ENCODE measurements around the gene FBXL17.
A peak's percentile ranks its signal among the peaks of the same experiment; 100 is the strongest.
"Not testable (repeated sequence)": the region's sequence is repeated elsewhere in the genome, so short reads cannot be mapped to it uniquely, and the experiment has no call there.

The FBXL17 gene

DNA sequence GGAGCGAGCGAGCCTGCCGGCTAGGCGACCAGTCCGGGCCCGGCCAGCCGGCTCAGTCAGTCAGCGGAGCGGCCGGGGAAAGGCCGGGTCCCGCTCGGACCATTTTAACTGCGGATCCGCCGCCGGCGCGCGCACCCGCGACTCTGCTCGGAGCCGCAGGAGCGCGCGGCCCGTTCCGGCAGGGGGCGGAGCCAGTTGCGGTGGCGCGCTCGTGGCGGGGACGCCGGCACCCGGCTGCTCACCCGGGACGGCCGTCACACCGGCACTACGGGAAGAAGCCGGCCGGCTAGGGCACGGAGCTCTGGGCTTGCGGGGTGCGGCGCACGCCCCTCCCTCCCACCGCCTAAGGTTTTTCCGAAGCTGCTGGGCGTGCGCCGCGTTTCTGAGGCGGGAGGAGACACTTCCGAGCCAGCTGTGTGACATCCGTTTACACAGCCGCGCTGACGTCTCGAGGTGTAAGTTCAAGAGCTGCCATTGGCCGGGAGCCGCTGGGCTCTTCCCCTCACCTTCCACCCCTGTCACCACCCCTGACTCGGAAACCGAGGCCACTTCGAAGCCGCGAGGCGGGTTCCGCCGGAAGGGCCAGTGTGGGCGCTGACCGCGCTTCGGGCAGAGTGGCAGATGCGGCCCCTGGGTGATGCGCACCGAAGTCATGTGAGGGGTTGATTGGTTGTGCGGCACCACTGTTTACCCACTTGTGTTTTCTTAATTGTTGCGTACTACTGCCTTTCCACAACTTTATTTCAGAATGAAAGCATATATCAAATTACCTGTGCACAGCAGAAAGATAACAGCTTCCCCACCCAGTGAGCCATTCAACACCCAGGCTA is at the start of gene FBXL17:
TSS of gene FBXL17 (minus strand) at position 145 of the 830 bp plus-strand sequence.
- DNase-seq: peak; percentile 77 to 89

DNA sequence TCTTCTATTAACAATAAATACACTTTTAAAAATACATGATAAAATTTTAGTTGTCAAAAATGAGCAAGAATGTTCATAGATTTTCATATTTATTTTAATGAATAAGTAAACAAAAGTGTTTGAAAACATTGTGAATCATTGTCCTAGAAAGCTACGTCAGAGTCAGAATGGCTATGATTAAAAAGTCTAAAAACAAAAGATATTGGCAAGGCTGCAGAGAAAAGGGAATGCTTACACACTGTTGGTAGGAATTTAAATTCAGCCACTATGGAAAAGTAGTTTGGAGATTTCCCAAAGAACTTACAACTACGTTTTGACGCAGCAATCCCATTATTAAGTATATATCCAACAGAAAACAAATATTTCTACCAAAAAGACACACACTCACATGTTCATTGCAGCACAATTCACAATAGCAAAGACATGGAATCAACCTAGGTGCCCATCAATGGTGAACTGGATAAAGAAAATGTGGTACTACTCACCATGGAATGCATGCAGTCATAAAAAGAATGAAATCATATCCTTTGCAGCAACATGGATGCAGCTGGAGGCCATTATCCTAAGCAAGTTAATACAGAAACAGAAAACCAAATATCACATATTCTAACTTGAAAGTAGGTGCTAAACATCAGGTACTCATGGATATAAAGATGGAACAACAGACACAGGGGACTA is 49.2 kb upstream of the FBXL17 start:
- no peak for DNase-seq

DNA sequence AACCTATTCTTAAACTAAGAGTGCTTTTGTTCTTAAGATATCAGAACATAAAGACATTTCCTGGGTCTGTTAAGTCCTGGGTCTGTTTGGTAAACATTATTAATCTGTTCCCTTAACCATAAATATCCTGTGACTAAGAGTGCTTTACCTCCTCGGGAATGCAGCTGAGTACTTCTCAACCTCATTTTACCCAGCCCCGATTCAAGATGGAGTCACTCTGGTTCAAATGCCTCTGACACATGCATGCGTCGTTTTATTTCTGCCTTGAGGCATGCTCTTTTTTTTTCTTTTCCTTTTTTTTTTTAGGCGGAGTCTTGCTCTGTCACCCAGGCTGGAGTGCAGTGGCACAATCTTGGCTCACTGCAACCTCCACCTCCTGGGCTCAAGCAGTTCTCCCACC is 39.8 kb upstream of the FBXL17 start:
- DNase-seq: no peak

DNA sequence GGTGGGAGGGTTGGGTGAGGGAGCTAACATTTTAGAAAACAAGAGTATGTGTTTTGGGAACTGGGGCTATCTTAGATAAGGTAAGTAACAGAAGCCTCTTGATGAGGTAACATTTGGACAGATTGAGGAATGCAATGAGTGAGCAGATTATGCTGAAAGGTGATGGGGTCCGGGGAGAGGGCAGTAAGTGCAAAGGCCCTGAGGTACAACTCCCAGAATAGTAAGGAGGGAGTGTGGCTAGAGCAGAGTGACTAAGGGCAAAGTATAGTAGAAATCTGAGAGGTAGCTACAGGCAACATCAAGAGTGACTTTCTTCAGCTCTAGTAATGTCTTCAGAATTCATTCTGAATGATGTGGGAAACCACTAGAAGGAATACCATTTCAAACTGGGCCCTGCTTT is 38.9 kb upstream of the FBXL17 start:
- no peak for DNase-seq

DNA sequence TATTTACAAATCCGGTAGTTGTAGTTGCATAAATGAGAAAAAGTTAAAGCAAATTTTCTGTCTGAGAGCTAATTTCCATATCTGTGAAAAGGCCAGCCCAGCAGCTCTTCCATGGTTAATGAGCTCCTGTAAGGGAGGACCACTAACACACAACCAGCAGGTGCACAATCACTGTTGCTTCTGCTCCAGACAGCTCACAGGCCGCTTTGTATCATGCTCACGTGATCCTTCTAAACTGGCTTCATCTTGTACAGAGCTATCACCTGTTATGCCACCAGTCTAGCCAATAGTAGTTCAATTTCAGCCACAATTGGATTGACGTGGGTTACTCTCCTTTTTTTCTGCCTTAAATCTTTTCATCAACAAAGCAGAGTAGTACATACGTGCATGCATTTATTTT is 38.3 kb upstream of the FBXL17 start:
- no peak for DNase-seq

DNA sequence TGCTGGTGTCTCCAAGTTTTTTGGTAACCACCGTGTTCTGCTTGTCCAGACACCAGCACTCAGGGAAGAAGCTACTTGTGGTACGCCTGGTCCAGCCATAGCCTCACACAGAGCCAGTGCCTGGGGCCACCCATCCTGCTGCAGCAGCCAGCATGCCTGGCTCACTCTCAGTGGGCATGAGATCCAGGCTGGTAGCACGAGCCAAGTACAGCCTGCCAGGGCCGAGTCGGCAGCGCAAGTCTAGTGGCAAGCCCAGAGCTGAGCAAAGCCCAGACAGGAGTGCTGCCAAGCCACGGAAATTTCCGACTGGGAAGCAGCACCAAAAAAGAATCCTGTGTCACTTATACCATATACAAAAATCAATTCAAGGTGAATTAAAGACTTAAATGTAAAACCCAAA is 36.3 kb upstream of the FBXL17 start:
- no peak for DNase-seq

DNA sequence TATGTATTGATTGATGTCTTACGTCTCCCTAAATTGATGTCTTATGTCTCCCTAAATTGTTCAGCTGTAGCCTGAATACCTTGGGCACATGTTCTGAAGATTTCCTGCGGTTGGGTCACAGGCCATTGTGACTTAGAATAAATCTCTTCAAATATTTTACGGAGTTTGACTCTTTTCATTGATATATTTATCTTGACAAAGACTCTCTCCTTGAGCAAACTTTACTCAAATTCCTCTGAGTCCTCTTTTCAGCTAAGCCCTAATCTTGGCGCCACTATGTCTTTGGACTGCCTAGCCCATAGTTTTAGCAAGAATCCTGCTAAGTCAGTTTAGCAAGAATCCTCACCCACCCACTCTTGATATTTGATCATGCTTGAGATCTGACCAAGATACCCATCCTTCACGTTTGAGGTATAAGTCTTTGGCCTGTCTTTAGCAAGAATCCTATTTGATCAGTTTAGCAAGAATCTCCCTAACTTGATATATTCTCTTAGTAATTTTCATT is 35.3 kb upstream of the FBXL17 start:
- no peak for DNase-seq

DNA sequence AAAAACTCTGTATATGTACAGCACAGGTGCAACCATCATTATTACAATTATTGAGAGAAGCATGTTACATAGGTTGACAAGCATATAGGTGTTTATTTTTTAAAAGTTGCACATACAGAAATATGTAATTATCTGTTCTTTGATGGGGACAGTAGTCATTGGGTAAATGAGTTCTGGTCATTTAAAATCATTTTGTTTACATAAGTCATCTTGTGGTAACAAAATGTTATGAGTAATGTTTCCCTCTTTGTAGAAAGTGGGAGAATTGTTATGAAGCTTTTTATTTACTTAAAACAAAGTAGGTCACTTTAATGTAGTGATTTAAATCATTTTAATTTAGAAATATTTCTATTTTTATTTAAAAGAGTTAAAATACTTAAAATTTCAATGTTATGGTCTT is 33.8 kb upstream of the FBXL17 start:
- DNase-seq: no peak

DNA sequence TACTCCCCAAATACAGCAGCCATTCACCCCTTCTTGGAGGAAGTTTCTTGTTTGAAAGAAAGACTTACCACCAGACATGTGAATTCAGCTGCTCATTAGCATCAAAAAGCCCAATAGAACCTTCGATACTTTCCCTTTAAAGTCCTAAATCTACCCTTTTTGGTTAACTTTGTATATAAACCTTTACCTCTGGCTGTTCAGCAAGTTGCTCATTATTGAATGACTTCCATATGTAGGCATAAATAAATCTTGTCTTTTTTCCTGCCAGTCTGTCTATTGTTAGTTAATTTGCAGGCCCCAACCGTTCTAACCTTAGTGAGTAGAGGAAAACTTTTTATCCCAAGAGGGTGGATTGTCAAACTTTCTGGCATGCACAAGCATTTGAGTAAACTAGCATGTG is 27.9 kb upstream of the FBXL17 start:
- no peak for DNase-seq

DNA sequence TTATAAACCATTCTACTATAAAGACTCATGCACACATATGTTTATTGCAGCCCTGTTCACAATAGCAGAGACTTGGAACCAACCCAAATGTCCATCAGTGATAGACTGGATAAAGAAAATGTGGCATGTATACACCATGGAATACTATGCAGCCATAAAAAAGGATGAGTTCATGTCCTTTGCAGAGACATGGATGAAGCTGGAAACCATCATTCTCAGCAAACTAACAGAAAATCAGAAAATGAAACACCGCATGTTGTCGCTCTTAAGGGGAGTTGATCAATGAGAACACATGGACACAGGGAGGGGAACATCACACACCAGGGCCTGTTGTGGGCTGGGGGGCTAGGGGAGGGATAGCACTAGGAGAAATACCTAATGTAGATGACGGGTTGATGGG is 23.3 kb upstream of the FBXL17 start:
- DNase-seq: not testable (repeated sequence)

DNA sequence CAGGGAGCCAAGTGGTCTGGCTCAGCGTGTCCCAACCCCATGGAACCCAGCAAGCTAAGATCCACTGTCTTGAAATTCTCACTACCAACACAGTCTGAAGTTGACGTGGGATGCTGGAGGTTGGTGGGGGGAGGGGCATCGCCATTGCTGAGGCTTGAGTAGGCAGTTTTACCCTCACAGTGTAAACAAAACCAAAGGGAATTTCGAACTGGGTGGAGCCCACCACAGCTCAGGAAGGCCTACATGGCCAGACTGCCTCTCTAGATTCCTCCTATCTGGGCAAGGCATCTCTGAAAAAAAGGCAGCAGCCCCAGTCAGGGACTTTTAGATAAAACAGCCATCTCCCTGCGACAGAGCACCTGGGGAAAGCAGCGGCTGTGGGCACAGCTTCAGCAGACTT is 17.1 kb upstream of the FBXL17 start:
- no peak for DNase-seq

DNA sequence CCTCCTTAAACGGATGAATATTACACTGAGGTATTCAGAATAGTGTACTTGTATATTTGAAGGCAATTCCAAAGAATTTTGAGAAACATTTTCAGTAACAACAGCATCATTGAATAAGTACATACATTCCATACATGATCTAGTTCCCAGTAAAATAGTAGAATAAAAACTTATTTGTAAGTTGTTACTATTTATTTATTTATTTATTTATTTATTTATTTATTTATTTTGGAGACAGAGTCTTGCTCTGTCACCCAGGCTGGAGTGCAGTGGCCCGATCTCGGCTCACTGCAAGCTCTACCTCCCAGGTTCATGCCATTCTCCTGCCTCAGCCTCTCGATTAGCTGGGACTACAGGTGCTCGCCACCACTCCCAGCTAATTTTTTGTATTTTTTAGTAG is 14.9 kb upstream of the FBXL17 start:
- not testable (repeated sequence) for DNase-seq

DNA sequence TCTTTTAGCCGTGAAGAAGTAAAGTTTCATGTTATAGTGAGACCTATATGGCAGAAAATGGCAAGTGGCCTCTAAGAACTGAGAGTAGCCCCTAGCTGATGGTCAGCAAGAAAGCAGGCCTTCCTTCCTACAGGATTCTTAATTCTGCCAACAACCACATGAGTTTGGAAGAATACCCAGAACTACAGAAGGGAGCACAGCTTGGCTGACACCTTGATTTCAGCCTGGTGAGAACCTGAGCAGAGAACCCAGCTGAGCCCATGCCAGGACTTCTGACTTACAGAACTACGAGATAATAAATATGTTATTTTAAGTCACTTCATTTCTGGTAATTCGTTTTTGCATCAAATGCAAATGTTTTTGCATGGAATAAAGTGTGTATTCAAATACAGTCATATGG is 5.9 kb upstream of the FBXL17 start:
- DNase-seq: no peak

DNA sequence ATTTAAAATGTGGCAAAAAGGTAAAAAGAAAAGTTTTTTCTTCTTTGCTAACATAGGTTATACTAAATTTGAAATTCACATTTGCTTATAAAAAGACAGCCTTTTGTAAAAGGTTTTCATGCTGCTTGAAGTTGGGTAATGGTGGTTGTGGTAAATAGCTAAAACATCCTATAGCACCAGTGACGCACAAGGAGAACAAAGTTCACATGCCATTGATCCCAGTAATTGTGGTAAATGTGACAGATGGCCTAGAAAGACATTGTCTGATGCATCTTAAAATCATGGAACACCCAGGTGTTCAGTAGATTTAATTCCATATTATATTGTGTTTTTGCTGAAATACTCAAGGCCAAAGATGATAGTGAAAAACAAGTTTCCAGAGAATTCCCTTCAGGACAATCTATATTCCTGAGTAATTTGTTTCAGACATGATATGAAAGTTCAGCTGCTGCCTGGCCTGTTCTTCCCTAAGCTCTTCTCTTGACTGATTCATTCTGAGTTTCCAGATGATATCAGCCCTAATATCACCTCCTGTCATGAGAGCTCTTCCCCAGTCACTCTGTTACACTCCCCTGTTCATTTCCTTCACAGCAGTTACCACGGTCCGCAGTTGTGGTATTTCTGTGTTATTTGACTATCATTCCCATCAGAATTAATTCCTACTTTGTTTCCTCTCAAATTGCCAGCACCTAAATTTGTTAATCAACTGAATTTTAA is 4.6 kb upstream of the FBXL17 start:
- DNase-seq: no peak

DNA sequence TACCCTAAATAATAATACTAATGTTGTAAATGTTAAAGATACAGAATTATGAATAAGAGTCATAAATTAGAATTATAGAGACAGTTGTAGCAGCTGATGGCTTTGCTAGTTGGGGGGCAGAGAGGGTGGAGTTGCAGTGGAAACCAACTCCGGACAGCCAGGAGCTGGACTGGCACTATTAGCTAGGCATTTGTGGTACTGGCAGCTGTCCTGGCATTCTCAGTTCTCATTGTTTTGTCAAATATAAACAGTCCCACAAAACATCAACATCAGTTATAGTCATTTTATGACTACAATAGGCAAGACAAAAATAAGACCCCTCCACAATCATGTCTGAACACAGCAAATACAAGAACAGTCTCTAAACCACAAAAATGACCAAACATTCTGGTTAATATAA is 2.8 kb upstream of the FBXL17 start:
- no peak for DNase-seq

DNA sequence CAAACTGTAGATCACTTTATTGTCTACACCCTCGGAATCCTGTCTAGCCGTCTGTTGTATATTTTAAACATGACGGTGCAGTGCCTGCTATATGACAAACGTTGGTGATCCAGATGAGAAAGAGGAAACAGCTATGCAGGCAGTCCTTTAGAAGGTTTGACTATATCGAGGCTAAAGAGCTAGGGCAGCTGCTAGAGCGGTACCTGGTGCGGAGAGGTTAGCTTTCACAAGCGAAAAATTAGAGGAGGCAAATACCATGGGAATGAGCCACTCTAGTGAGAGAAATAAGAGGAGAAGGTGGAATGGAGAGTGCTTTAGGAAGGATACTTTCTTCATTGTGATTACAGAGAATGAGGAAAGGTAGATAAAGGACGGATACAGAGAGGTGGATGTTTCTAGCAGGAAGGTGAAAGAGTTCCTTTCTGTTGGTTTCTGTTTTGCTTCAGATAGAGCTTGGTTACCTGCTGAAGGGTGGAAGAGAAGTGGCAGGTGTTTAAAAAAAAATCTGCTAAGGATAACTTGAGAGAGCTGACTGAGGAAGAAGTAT is 959 bp upstream of the FBXL17 start:
- peak in 1 of 2 experiments; percentile 17 for DNase-seq

DNA sequence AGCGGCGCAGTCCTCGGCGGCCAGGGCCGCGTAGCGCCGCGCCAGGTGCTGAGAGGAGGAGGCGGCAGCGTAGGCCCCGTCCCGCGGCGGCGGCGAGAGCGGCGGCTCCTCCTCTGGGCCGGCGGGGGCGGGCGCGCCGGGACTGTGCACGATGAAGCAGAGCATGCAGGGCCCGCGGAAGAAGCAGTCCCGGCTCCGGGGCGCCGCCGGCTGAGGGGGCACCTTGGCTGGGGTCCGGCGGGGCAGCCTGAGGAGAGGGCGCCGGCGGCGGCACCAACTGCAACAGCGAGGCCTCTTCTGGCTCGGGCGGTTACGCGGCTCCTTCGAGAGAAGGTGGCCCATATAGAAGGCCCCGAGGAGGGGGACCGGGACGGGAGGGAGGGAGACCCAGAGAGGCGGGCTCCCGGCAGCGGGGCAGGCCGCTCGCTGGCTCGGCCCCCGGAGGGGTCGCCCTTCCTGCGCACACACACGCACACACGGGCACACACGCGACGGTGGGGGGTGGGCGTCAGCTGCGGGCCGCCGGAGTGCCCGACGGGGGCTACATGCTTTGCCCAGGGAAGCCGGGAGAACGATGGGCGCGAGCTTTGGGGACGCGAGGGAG is 446 bp downstream of the FBXL17 start:
- DNase-seq: peak; percentile 45 to 51

DNA sequence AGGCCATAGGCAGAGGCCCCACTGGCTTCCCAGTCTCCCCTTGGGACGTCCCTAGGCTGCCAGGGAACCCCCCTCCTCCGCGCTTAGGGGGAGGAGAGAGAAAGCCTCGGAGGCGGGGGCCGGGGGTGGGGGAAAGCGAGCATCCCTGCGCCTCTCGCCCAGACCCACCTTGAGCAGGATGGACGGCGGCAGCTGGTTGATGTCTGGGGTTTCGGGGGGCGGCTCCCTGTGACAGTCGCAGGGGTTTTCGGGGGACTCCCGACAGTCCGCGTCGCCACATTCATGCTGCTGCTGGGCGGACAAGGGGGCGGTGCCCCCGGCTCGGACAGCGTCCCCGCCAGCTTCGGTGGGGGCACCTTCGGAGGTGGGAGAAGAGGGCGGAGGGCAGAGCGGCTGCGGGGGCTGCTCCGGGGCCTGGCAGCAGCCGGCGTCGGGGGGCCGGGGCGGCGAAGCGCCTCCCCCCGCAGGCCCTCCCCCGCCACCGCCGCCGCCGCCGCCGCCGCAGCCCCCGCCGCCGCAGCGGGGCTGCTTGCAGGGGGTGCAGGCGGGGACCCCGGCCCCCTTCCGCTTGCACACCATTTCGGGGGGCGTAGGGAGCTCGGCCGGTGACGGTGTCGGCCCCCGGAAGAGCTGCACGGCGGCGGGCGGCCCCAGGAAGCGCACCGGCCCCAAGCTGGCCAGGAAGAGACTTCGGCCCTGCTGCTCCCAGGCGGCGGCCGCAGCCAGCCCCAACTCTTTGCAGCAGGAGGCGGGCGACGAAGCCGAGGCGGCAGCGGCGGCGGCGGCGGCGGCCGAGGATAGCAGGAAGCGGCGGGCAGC is 1.2 kb downstream of the FBXL17 start:
- peak; percentile 27 to 45 for DNase-seq

DNA sequence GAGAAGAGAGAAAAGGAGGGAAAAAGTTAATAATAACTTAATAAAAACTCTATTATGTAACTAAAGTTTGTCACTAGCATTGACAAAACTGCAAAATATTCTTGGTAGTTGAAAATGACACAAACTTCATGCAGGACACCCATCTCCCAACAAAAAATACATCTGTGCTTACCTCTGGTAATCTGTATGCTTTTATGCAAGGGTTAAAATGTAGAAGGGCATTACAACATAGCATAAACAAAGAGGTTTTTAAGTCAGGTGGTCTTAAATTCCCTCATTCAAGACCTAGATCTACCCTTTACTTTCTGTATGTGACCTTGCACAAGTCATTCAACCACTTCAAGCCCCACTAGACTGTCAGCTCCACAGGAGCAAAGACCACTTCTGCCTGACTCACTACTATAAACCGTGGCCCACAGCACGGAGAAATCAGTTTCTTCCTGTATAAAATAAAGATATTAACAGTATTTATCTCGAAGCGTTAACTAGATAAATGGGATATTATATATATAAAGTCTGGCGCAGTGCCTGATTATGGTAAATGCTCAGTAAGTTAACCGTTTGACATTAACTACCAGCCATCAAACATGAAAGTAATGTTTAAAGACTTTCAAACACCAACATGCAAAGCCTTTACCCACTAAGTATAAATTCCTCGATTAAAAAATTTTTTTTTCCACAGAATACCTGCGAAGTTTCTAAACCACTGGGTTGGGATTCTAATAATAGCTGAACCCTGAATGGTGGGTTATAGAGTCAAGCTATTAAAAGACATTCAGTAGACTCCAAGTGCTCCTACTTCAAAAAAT is 2.0 kb downstream of the FBXL17 start:
- DNase-seq: no peak

DNA sequence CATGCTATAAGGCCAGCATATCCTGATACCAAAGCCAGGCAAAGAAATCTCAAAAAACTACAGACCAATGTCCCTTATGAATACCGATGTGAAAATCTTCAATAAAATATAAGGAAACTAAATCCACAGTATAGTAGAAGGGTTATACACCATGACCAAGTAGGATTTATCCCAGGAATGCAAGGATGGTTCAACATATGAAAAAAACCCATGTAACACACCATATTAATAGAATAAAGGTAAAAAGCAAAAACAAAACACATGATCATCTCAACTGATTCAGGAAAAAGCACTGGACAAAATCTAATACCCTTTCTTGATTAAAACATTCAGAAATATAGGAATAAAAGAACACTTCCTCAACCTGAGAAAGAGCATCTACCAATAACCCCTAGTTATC is 6.1 kb downstream of the FBXL17 start:
- no peak for DNase-seq

DNA sequence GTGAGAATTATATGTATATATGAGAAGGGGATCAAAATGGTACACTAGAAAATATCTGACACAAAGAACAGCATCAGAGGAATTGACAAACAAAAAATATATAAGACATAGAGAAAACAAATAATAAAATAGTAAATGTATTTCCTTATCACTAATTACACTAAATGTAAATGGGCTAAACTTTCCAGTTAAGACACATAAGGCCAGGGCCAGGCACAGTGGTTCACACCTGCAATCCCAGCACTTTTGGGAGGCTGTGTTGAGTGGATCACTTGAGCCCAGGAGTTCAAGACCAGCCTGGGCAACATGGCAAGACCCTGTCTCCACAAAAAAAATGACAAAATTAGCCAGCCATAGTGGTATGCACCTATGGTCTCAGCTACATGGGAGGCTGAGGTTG is 8.5 kb downstream of the FBXL17 start:
- no peak for DNase-seq
